ENCODE data around the gene NPR1. TPM values are rescaled to one million over a fixed set of nuclear protein-coding genes. Genes with fewer than 3 reads are reported as not detected.
"Not testable (repeated sequence)": the region's sequence is repeated elsewhere in the genome, so short reads cannot be mapped to it uniquely, and the experiment has no call there.

The NPR1 gene
- total RNA-seq, 6 donors from 2014 or later, result 32.5 to 101 (median 63.0) TPM

DNA sequence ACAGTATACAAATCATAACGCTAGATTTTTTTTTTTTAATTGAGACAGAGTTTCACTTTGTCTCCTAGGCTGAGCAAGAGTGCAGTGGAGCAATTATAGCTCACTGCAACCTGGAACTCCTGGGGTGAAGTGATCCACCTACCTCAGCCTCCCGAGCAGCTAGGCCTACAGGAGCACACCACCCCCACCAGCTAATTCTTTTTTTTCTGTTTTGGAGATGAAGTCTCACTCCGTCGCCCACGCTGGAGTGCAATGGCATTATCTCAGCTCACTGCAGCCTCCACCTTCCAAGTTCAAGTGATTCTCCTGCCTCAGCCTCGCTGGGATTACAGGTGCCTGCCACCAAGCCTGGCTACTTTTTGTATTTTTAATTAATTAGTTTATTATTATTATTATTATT, 21.3 kb downstream of the NPR1 start:
- H3K27me3 ChIP-seq, result no peaks in the 10 kb centered on the region
- no peaks in the 10 kb centered on the region for H3K9me3 ChIP-seq
- TF ChIP-seq EP300 (IDR thresholded peaks at IDR 0.05), result no peak
- TF ChIP-seq CTCF (IDR thresholded peaks at IDR 0.05), result no peak
- no peak for TF ChIP-seq POLR2A (IDR thresholded peaks at IDR 0.05)
- no peak for TF ChIP-seq POLR2AphosphoS5 (IDR thresholded peaks at IDR 0.05)
- no peaks in the 10 kb centered on the region for H3K36me3 ChIP-seq
- peaks cover 15 to 27% (median 22%) of the 10 kb centered on the region in 4 donors for H3K4me1 ChIP-seq
- no peak for DNase-seq
- H3K27ac ChIP-seq, result peak overlapping the region in 3 of 4 donors; percentile 87 to 90 (median 88)
- no peak for ATAC-seq (ENCODE audit: low FRiP score in 2 of 2)
- whole genome bisulfite sequencing, 2 donors, result 79 to 85% methylated on average over 6 of the region's 6 CpGs
- H3K4me3 ChIP-seq, result no peak overlapping the region

- H3K4me1 ChIP-seq, result no peaks in the 10 kb centered on the region
- WGBS, 2 donors, result 94 to 97% methylated on average over 9 of the region's 9 CpGs
- ATAC-seq (ENCODE audit: low FRiP score in 2 of 2), result no peak
Measured at GRCh38 chr1:153705484-153705883, 27.0 kb downstream of the NPR1 start.

GRCh38 chr1:153711026-153711425, 32.5 kb downstream of the NPR1 start:
- Histone ChIP-seq H3K27ac (no peak overlapping the region), H3K4me1 (no peaks in the 10 kb centered on the region), H3K36me3 (no peaks in the 10 kb centered on the region), H3K9me3 (no peaks in the 10 kb centered on the region), H3K4me3 (no peak overlapping the region), H3K27me3 (no peaks in the 10 kb centered on the region)
- TF ChIP-seq CTCF (IDR thresholded peaks at IDR 0.05) (no peak), POLR2AphosphoS5 (IDR thresholded peaks at IDR 0.05) (no peak), EP300 (IDR thresholded peaks at IDR 0.05) (no peak), POLR2A (IDR thresholded peaks at IDR 0.05) (no peak)
- no peak for DNase-seq
- WGBS, 2 donors, result 67 to 76% methylated on average over 7 of the region's 7 CpGs
- no peak for ATAC-seq (ENCODE audit: low FRiP score in 2 of 2)

More at GRCh38 chr1:153705484-153705883, 27.0 kb downstream of the NPR1 start:
- H3K27ac ChIP-seq, result no peak overlapping the region
- H3K36me3 ChIP-seq, result no peaks in the 10 kb centered on the region
- DNase-seq, result no peak
- H3K27me3 ChIP-seq, result no peaks in the 10 kb centered on the region
- no peak for TF ChIP-seq POLR2A (IDR thresholded peaks at IDR 0.05)
- TF ChIP-seq CTCF (IDR thresholded peaks at IDR 0.05), result no peak
- TF ChIP-seq POLR2AphosphoS5 (IDR thresholded peaks at IDR 0.05), result no peak
- TF ChIP-seq EP300 (IDR thresholded peaks at IDR 0.05), result no peak
- no peaks in the 10 kb centered on the region for H3K9me3 ChIP-seq
- no peak overlapping the region for H3K4me3 ChIP-seq

DNA sequence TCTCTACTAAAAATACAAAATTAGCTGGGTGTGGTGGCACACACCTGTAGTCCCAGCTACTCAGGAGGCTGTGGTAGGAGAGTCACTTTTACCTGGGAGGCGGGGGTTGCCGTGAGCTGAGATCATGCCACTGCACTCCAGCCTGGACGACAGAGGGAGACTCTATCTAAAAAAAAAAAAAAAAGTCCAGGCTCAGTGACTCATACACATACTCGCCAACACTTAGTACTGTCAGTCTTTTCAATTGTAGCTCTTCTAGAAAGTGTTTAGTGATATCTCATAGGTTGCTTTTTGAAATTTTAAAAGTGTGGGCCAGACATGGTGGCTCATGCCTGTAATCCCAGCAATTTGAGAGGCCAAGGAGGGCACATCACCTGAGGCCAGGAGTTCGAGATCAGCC, 37.7 kb downstream of the NPR1 start:
- not testable (repeated sequence) for H3K4me3 ChIP-seq; H3K4me1 ChIP-seq; DNase-seq; H3K36me3 ChIP-seq; ATAC-seq (ENCODE audit: low FRiP score in 2 of 2); H3K27me3 ChIP-seq; H3K9me3 ChIP-seq; H3K27ac ChIP-seq
- WGBS, 2 donors, result 77 to 91% methylated on average over 5 of the region's 5 CpGs

- Histone ChIP-seq H3K4me3 (no peak overlapping the region), H3K27ac (no peak overlapping the region), H3K27me3 (no peaks in the 10 kb centered on the region), H3K4me1 (no peaks in the 10 kb centered on the region), H3K9me3 (no peaks in the 10 kb centered on the region), H3K36me3 (no peaks in the 10 kb centered on the region)
- ATAC-seq (ENCODE audit: low FRiP score in 2 of 2), result no peak
- 84 to 85% methylated on average over 3 of the region's 3 CpGs for WGBS, 2 donors
- TF ChIP-seq POLR2AphosphoS5 (IDR thresholded peaks at IDR 0.05), result no peak
- TF ChIP-seq EP300 (IDR thresholded peaks at IDR 0.05), result no peak
- no peak for TF ChIP-seq CTCF (IDR thresholded peaks at IDR 0.05)
- no peak for TF ChIP-seq POLR2A (IDR thresholded peaks at IDR 0.05)
- no peak for DNase-seq
Measured at GRCh38 chr1:153717330-153717729, 38.8 kb downstream of the NPR1 start.
